Colonic mucosa (tissue), 4 donors: Measurements from ENCODE around the gene GPC1. TPM values are rescaled to one million over a fixed set of nuclear protein-coding genes. Genes with fewer than 3 reads are reported as not detected.

Experiments used
- DNase-seq: peaks from one replicate; pipeline ENCODE4 v3.0.0-alpha.2; 2020
- H3K27ac ChIP-seq: fragments of 200-600 bp; one replicate; pipeline ENCODE4 v1.8.0; 2021
- H3K27me3 ChIP-seq: fragments of 200-600 bp; one replicate; pipeline ENCODE4 v1.8.0; 2021
- H3K36me3 ChIP-seq: fragments of 200-600 bp; one replicate; pipeline ENCODE4 v1.8.0; 2021
- H3K4me1 ChIP-seq: fragments of 200-600 bp; one replicate; pipeline ENCODE4 v1.8.0; 2021; ENCODE audit warnings: mild to moderate bottlenecking
- H3K4me3 ChIP-seq: fragments of 200-600 bp; one replicate; pipeline ENCODE4 v1.8.0; 2021
- H3K9ac ChIP-seq, 2 donors: one replicate each; pipeline ENCODE4 v1.7.0; 2013; ENCODE audit warnings: control low read depth in 2 of 2, low read depth in 2 of 2, low read length in 2 of 2
- H3K9me3 ChIP-seq: fragments of 200-600 bp; one replicate; pipeline ENCODE4 v1.8.0; 2021
- intact Hi-C: fragments of 100-400 bp; cut with DNase I; formaldehyde crosslinking; loops from one replicate; pipeline ENCODE4 v1.14.1; 2022
- total RNA-seq, 2 donors: library from RNA; stranded (reverse); fragmentation: NEBNext Ultra II Directional in 1 of 2; extraction: Animal tissue kit (Norgen Biotek cat#: 25700) in 1 of 2; gene quantifications; one replicate each; pipeline ENCODE4 v1.2.1, GENCODE V29; 2021
- TF ChIP-seq, protein P1 (sequence below): fragments of 200-600 bp; IDR thresholded peaks from one replicate; pipeline ENCODE4 v1.8.0; 2022; ENCODE audit warnings: antibody characterized with exemption, mild to moderate bottlenecking
- donor health status: healthy.
- donor health status: DM: no; HTN: no; CAD: no.
- donor health status: DM: no; HTN: no; CAD: no.

The GPC1 gene
- total RNA-seq, 2 donors from 2014 or later = 19.0 to 23.1 TPM

DNA sequence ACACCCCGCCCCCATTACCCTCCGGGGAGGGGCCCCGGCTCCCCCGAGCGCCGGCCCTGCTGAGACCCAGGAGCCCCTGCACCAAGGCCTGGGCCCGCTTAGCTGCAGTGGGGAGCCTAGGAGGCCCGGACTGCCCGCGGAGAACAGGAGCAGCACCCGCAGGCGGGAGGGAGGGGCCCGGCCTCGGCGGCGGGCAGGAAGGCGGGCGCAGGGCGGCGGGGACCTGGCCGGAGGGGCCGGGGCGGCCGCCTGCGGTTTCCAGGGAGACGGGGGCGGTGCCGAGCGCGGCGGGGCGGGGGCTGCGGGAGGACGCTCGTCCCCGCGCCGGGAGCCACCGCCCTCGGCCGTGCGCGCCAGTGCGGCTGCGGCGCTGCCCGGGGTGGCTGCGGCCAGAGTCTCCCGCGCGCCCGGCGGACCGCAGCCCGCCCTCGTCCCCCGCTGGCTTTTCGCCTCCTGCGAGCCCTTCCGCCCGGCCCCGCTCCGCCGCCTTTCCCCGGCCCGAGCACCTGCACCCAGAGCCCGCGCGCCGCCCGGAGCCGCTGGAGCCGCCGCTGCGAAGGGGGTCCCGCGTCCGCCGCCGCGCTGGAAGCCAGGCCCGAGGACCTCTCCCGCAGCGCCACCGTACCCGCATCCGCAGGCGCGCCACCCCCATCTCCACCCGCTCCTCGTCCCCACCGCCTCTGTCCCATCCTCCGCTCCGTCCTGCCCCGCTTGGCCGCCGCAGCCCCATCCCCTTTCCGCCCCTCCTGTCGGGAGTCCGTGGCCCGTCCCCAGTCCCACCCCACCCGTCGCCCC lies 17.2 kb downstream of the GPC1 start:
- H3K4me3 ChIP-seq = peak overlapping the region; percentile 47
- peak; percentile 71 for DNase-seq
- H3K36me3 ChIP-seq = no peaks in the 10 kb centered on the region
- intact Hi-C loops = no loop called here
- H3K4me1 ChIP-seq = peaks cover 4% of the 10 kb centered on the region
- peaks cover 39% of the 10 kb centered on the region for H3K27me3 ChIP-seq
- no peaks in the 10 kb centered on the region for H3K9me3 ChIP-seq
- TF ChIP-seq, protein P1, sequence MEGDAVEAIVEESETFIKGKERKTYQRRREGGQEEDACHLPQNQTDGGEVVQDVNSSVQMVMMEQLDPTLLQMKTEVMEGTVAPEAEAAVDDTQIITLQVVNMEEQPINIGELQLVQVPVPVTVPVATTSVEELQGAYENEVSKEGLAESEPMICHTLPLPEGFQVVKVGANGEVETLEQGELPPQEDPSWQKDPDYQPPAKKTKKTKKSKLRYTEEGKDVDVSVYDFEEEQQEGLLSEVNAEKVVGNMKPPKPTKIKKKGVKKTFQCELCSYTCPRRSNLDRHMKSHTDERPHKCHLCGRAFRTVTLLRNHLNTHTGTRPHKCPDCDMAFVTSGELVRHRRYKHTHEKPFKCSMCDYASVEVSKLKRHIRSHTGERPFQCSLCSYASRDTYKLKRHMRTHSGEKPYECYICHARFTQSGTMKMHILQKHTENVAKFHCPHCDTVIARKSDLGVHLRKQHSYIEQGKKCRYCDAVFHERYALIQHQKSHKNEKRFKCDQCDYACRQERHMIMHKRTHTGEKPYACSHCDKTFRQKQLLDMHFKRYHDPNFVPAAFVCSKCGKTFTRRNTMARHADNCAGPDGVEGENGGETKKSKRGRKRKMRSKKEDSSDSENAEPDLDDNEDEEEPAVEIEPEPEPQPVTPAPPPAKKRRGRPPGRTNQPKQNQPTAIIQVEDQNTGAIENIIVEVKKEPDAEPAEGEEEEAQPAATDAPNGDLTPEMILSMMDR = no peak
- peak overlapping the region in 1 of 2 donors; percentile 50 for H3K9ac ChIP-seq
- no peak overlapping the region for H3K27ac ChIP-seq

DNA sequence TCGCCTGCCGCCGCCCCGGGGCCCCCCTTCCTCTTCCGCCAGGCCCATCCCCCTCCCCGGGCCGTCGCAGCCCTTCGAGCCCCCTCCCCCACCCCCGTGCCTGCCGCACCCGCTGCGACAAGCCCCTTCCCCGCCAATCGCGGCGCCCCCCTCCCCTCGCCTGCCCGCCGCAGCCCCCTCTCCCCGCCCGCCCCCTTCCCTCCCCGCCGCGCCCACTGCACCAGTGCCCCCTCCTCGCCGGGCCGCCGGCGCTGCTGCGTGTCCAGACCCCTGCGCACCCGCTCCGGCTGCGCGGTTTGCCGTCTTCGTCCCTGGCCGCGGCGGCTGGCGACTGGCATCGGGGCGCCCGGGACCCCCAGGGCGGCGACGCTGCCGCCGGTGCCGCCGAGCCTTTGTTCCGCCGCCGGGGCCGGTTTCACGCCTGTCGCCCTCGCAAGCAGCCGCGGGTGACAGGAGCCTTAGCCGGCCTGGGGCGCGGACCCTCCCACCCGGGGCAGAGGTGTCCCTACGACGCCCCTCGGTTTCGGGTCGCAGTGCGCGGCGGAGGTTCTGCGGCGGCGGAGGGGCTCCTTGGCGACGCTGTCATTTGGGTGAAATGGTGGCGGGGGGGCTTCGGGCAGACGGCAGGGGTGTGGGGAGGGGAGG lies 18.1 kb downstream of the GPC1 start:
- no peak for DNase-seq
- TF ChIP-seq, protein P1 = no peak
- H3K9ac ChIP-seq = no peak overlapping the region
- H3K4me3 ChIP-seq = no peak overlapping the region
- H3K36me3 ChIP-seq = no peaks in the 10 kb centered on the region
- H3K4me1 ChIP-seq = peaks cover 4% of the 10 kb centered on the region
- no peaks in the 10 kb centered on the region for H3K9me3 ChIP-seq
- intact Hi-C loops = no loop called here
- no peak overlapping the region for H3K27ac ChIP-seq
- H3K27me3 ChIP-seq = peaks cover 39% of the 10 kb centered on the region

- TF ChIP-seq, protein P1 = no peak
- Histone ChIP-seq H3K36me3 (no peaks in the 10 kb centered on the region), H3K27me3 (peaks cover 39% of the 10 kb centered on the region), H3K4me3 (no peak overlapping the region), H3K9ac (no peak overlapping the region), H3K4me1 (peaks cover 4% of the 10 kb centered on the region), H3K27ac (no peak overlapping the region), H3K9me3 (no peaks in the 10 kb centered on the region)
- DNase-seq = no peak
- intact Hi-C loops = no loop called here
Measured at GRCh38 chr2:240454106-240454901, 18.8 kb downstream of the GPC1 start.

DNA sequence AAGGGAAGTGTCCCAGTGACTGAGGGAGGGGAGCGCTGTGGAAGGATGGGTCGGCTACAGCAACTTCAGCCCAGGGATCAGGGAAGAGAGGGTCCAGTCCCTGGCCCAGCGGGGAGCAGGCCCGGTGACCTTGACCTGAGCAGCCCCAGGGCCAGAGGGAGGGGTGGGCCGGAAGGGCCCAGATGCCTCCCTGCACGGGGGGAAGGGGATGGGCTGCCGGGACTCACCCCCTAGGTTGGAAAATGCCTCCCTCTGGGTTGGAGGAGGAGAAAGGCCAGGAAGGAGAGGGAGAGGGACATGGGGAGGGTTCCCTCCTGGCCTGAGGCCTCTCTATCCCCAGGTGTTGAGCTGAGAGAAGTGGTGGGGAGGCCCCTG lies 19.8 kb downstream of the GPC1 start:
- intact Hi-C loops = no loop called here
- Histone ChIP-seq H3K4me1 (peaks cover 4% of the 10 kb centered on the region), H3K36me3 (no peaks in the 10 kb centered on the region), H3K4me3 (no peak overlapping the region), H3K9ac (no peak overlapping the region), H3K9me3 (no peaks in the 10 kb centered on the region), H3K27ac (no peak overlapping the region), H3K27me3 (peaks cover 39% of the 10 kb centered on the region)
- TF ChIP-seq, protein P1 = no peak
- no peak for DNase-seq

- Histone ChIP-seq H3K9ac (no peak overlapping the region), H3K27ac (no peak overlapping the region), H3K27me3 (peaks cover 39% of the 10 kb centered on the region), H3K9me3 (no peaks in the 10 kb centered on the region), H3K4me3 (no peak overlapping the region), H3K4me1 (peaks cover 4% of the 10 kb centered on the region), H3K36me3 (no peaks in the 10 kb centered on the region)
- intact Hi-C loops = no loop called here
- no peak for DNase-seq
- TF ChIP-seq, protein P1 = no peak
Measured at GRCh38 chr2:240455647-240456446, 20.4 kb downstream of the GPC1 start.
